NCI-H1930 (cell line): ENCODE results near the gene DNAJC18.
"Not testable (repeated sequence)": the region's sequence is repeated elsewhere in the genome, so short reads cannot be mapped to it uniquely, and the experiment has no call there.

Experiments used
- DNase-seq, 2 experiments: peaks; one replicate each; lab custom pipeline; 2025; lab: John Stamatoyannopoulos, UW

Gene DNAJC18

GRCh38 chr5:139461176-139461575 lies 21.9 kb upstream of the DNAJC18 start:
- DNase-seq = no peak

GRCh38 chr5:139460455-139460854 lies 21.1 kb upstream of the DNAJC18 start:
- no peak for DNase-seq

- DNase-seq = no peak
Measured at GRCh38 chr5:139459451-139459934, 20.2 kb upstream of the DNAJC18 start.

- DNase-seq = no peak
Measured at GRCh38 chr5:139458580-139459407, 19.5 kb upstream of the DNAJC18 start.

GRCh38 chr5:139457653-139458306 lies 18.5 kb upstream of the DNAJC18 start:
- DNase-seq = no peak

GRCh38 chr5:139457241-139457640 lies 17.9 kb upstream of the DNAJC18 start:
- no peak for DNase-seq

GRCh38 chr5:139456776-139457175 lies 17.5 kb upstream of the DNAJC18 start:
- DNase-seq = no peak

- DNase-seq = no peak
Measured at GRCh38 chr5:139454568-139455290, 15.4 kb upstream of the DNAJC18 start.

GRCh38 chr5:139453683-139454567 lies 14.6 kb upstream of the DNAJC18 start:
- no peak for DNase-seq

GRCh38 chr5:139451878-139452660 lies 12.7 kb upstream of the DNAJC18 start:
- DNase-seq = no peak

- no peak for DNase-seq
Measured at GRCh38 chr5:139451176-139451575, 11.9 kb upstream of the DNAJC18 start.

- DNase-seq = no peak
Measured at GRCh38 chr5:139446956-139447779, 7.8 kb upstream of the DNAJC18 start.

- DNase-seq = no peak
Measured at GRCh38 chr5:139445325-139446170, 6.2 kb upstream of the DNAJC18 start.

GRCh38 chr5:139443831-139444453 lies 4.6 kb upstream of the DNAJC18 start:
- DNase-seq = no peak

GRCh38 chr5:139440416-139440815 lies 1.1 kb upstream of the DNAJC18 start:
- not testable (repeated sequence) for DNase-seq

GRCh38 chr5:139438707-139439012 lies 665 bp downstream of the DNAJC18 start:
- no peak for DNase-seq

- no peak for DNase-seq
Measured at GRCh38 chr5:139435676-139436075, 3.6 kb downstream of the DNAJC18 start.

GRCh38 chr5:139431706-139432105 lies 7.6 kb downstream of the DNAJC18 start:
- DNase-seq = no peak

- no peak for DNase-seq
Measured at GRCh38 chr5:139430015-139430414, 9.3 kb downstream of the DNAJC18 start.
